SKM-1 (cell line): ENCODE measurements around the gene ILDR2.

Experiments used
- DNase-seq: peaks from one replicate; lab custom pipeline; 2025; ENCODE audit not compliant: unreplicated experiment; lab: John Stamatoyannopoulos, UW

The ILDR2 gene

GRCh38 chr1:166925810-166926478 lies 49.4 kb downstream of the ILDR2 start:
- DNase-seq = no peak

- DNase-seq = peak; percentile 37
These were observed 50.4 kb downstream of the ILDR2 start for GRCh38 chr1:166924823-166925541.

GRCh38 chr1:166920561-166921475 lies 54.5 kb downstream of the ILDR2 start:
- DNase-seq = no peak

GRCh38 chr1:166918956-166919316 lies 56.4 kb downstream of the ILDR2 start:
- no peak for DNase-seq

GRCh38 chr1:166918088-166918955 lies 57.0 kb downstream of the ILDR2 start:
- no peak for DNase-seq

- no peak for DNase-seq
These were observed 59.4 kb downstream of the ILDR2 start for GRCh38 chr1:166915941-166916340.

GRCh38 chr1:166915042-166915441 lies 60.3 kb downstream of the ILDR2 start:
- no peak for DNase-seq

GRCh38 chr1:166914111-166914510 lies 61.2 kb downstream of the ILDR2 start:
- DNase-seq = no peak

- DNase-seq = no peak
These were observed 63.7 kb downstream of the ILDR2 start for GRCh38 chr1:166911624-166912023.

GRCh38 chr1:166910396-166910994 lies 64.8 kb downstream of the ILDR2 start:
- DNase-seq = peak; percentile 81

GRCh38 chr1:166908942-166909341 lies 66.4 kb downstream of the ILDR2 start:
- DNase-seq = no peak

GRCh38 chr1:166907763-166908162 lies 67.6 kb downstream of the ILDR2 start:
- no peak for DNase-seq

- no peak for DNase-seq
These were observed 68.3 kb downstream of the ILDR2 start for GRCh38 chr1:166907051-166907450.

- DNase-seq = no peak
These were observed 68.7 kb downstream of the ILDR2 start for GRCh38 chr1:166906647-166907046.

- no peak for DNase-seq
These were observed 69.4 kb downstream of the ILDR2 start for GRCh38 chr1:166905900-166906299.

GRCh38 chr1:166905136-166905535 lies 70.2 kb downstream of the ILDR2 start:
- no peak for DNase-seq

- peak; percentile 61 for DNase-seq
These were observed 72.1 kb downstream of the ILDR2 start for GRCh38 chr1:166903232-166903631.

GRCh38 chr1:166902279-166902678 lies 73.1 kb downstream of the ILDR2 start:
- peak; percentile 99 for DNase-seq

- no peak for DNase-seq
These were observed 74.4 kb downstream of the ILDR2 start for GRCh38 chr1:166900987-166901386.

- DNase-seq = no peak
These were observed 75.6 kb downstream of the ILDR2 start for GRCh38 chr1:166899769-166900168.
